Uterus (tissue), 2 donors: ENCODE measurements around the gene CFAP300.

ENCODE experiments used
- CTCF ChIP-seq, 4 experiments: fragments of 200-600 bp in 2 of 4; fragments of 450-650 bp in 2 of 4; sonication (generic) in 2 of 4; IDR thresholded peaks; one replicate each; pipeline ENCODE4 v1.5.1; 2016 to 2019; ENCODE audit warnings: antibody characterized with exemption in 4 of 4, mild to moderate bottlenecking in 2 of 4, moderate library complexity in 1 of 4
- POLR2A ChIP-seq, 2 donors: fragments of 450-650 bp; IDR thresholded peaks; one replicate each; pipeline ENCODE4 v1.6.1; 2016; ENCODE audit warnings: antibody characterized with exemption in 2 of 2, mild to moderate bottlenecking in 1 of 2, moderate library complexity in 1 of 2

- TF ChIP-seq POLR2A (IDR thresholded peaks at IDR 0.05) (no peak), CTCF (IDR thresholded peaks at IDR 0.05) (no peak)
Observed at GRCh38 chr11:102001657-102002338, 45.4 kb upstream of the CFAP300 start.
